HG03280 (cell line): ENCODE measurements around the gene FUT8.
"Not testable (repeated sequence)": the region's sequence is repeated elsewhere in the genome, so short reads cannot be mapped to it uniquely, and the experiment has no call there.

Source experiments
- ATAC-seq: cut with Tn5 transposase; IDR thresholded peaks from one replicate; pipeline ENCODE4 v1.9.1; 2021; ENCODE audit warnings: mild to moderate bottlenecking, moderate library complexity; ENCODE audit not compliant: unreplicated experiment

The FUT8 gene

GRCh38 chr14:65692566-65692965 is 280.0 kb downstream of the FUT8 start:
- ATAC-seq, result not testable (repeated sequence)

- ATAC-seq, result no peak
These were observed 284.3 kb downstream of the FUT8 start for GRCh38 chr14:65696801-65697200.

GRCh38 chr14:65703521-65703920 is 291.0 kb downstream of the FUT8 start:
- ATAC-seq, result no peak

- ATAC-seq, result no peak
These were observed 291.5 kb downstream of the FUT8 start for GRCh38 chr14:65703996-65704395.

DNA sequence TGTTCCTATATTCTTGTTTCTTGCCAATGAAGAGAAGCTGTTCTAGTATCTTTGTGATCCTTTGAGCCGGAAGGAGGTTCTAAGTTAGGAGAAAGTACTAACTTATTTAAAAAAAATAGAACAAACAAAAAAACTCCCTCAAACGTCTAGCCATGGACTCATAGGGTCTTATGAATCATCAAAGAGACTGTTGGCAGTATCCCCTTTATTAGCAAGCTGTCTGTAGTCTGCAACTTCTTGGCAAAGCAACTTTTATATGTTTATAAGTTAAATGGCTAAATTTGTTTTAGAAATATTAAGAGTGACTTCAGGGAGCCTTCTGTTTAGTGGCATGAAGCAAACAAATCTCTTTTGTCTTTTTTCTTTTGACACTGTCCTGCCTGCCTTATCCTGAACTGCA is 291.9 kb downstream of the FUT8 start:
- no peak for ATAC-seq

DNA sequence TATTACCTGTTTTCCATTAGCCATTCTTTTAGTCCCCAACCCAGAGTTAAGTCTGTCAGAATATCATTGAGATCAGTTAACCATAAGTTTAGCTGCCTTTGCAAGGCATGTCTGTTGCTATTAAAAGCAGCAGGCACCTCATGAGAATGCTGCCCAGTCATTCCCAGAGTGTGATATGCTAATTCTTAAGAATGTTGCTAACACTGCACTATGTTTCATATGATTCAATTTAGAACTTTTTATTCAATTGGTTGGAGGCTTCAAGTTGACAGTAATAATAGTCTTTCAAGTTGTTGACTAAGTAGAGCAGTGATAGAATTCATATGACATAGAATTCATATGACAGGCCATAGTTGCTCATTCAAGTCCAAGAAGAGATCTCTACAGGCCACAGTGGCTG is 292.3 kb downstream of the FUT8 start:
- no peak for ATAC-seq

DNA sequence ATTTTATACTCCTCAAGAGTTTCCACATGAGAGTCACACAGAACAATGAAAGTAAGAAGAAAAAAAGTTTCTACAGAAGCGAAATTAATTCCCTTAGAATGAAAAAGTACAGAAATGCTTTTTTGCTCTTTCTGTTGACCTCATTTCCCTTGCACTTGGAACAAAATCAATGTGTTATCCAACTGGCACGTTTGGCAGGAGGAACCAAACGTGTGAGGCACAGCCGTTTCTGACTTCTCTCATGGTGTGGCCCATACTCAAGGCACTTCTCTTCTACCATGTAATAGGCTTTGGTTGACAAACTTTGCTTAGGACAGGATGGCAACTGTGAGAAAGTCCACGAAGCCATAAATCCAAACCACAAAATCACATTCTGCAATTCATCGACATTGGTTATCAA is 297.0 kb downstream of the FUT8 start:
- no peak for ATAC-seq

DNA sequence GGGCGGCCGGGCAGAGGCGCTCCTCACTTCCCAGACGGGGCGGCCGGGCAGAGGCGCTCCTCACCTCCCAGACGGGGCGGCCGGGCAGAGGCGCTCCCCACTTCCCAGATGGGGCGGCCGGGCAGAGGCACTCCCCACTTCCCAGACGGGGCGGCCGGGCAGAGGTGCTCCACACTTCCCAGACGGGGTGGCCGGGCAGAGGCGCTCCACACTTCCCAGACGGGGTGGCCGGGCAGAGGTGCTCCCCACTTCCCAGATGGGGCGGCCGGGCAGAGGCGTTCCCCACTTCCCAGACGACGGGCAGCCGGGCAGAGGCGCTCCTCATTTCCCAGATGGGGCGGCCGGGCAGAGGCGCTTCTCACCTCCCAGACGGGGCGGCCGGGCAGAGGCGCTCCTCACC is 304.3 kb downstream of the FUT8 start:
- not testable (repeated sequence) for ATAC-seq

- not testable (repeated sequence) for ATAC-seq
These were observed 304.9 kb downstream of the FUT8 start for GRCh38 chr14:65717384-65717915.

GRCh38 chr14:65718629-65719028 is 306.1 kb downstream of the FUT8 start:
- no peak for ATAC-seq

DNA sequence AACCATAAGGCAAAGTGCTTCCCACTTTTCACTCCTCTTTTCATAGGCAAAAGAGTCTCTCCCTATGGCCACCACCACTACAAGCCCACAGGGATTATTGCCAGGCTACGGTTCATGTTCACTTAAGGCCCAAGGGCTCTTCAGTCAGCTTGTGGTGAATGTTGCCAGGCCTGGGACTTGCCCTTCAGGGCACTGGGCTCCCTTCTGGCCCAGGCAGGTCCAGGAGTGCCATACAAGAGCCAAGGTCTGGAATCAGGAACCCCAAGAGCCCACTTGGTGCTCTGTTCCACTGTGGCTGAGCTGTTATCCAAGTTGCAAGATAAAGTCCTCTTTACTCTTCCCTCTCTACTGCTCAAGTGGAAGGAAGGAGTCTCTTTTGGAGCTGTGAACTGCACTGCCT is 307.6 kb downstream of the FUT8 start:
- ATAC-seq, result no peak

DNA sequence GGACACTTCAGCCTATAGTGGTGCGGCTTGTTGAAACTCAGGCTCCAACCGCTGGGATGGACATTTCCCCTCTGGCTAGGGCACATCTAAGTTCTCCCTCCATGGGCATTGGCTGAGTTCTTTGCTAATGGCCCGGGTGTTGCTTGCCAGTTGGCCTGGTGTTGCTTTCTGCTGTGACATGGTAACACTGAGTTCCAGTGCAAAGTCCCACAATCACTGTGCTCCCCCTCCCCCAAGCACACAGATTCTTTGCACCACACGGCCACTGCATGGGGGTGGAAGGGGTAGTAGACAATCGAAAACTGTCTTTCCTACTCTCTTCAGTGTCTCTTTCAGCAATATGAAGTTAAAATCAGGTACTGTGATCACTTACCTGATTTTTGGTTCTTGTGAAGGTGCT is 308.2 kb downstream of the FUT8 start:
- no peak for ATAC-seq

DNA sequence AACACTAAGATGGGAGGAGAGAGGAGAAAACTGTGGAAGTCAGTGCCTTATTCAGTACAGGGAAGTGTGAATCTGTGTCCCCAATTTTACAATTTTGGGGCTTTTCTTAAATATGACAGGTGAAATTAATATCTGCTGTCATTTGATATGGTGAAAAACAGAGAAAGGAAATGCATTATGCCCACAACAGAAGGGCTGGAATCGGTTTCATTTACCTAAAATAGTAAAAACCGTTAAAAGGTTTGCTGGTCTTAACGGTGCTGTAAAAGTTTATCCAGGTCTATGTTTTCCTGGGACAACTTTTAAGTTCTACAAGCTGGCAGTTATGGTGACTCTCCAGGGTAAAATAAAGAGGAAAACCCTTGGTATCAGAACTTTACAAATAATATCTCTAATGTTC is 310.8 kb downstream of the FUT8 start:
- no peak for ATAC-seq

- ATAC-seq, result no peak
These were observed 316.1 kb downstream of the FUT8 start for GRCh38 chr14:65728604-65729003.

GRCh38 chr14:65729566-65729965 is 317.0 kb downstream of the FUT8 start:
- no peak for ATAC-seq

- ATAC-seq, result peak; percentile 95
These were observed 319.5 kb downstream of the FUT8 start for GRCh38 chr14:65731933-65732506.

GRCh38 chr14:65738339-65738738 is 325.8 kb downstream of the FUT8 start:
- no peak for ATAC-seq

- ATAC-seq, result no peak
These were observed 333.1 kb downstream of the FUT8 start for GRCh38 chr14:65745396-65746190.

GRCh38 chr14:65748796-65749195 is 336.3 kb downstream of the FUT8 start:
- no peak for ATAC-seq

GRCh38 chr14:65749287-65749686 is 336.8 kb downstream of the FUT8 start:
- no peak for ATAC-seq

DNA sequence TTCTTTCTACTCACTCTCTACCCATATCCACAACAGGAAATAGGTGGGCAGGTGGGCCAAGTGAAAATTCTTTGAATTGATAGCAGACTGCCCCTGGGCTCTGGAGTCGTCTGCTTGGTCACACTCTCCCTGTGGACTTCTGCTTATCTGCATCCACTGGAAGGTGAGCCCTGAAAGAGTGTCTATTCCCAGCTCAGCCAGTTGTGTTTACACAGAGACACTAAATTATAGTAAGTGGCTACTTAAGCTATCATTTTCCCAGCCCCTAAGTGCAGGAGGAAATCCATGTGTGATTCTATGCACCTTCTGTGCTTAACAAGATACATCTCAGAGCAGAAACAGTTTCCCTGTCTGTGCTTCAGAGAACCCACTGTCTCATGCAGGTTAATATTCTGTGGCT is 338.4 kb downstream of the FUT8 start:
- ATAC-seq, result no peak

GRCh38 chr14:65751510-65751909 is 339.0 kb downstream of the FUT8 start:
- ATAC-seq, result no peak
